Measurements from ENCODE around the gene CDK18.

The CDK18 gene

DNA sequence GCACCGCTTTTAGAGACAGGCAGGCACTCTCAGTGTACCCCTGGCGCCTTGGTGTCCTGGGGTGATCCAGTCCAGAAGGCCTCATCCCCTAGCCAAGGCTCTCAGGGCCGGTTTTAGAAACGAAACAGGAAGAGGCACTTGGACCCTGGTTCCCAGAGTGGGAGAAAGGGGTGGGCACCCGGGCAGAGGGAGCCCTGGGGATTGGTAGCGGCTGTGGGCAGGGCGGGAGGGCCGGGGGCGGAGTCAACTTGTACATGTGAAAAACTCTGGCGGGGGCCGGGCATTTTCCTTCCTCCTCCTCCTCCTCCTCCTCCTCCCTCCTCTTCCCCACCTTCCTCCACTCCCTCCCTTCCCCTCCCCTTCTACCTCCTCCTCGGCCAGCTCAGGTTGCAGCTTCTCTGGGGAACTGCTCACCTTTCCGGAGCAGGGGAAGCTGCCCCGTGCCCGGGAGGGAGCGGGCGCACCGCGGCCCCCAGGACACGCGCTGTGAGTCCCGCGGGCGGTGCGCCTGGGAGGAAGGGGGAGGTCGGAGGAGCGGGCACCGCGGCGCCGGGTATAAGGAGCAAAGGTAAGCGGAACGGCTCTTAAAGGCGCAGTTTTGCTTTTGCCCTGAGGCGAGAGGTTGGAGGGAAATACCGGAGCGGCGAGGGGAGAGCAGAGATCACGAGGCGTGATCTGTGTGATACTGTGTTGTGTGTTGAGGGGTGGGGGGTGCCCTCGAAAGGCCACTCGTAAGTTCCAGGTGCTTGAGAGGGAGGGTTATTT lies at the start of gene CDK18:
TSS of gene CDK18 (plus strand) at position 359 of the 765 bp plus-strand sequence. CDS start 18,499 bp downstream, outside the sequence.
- peak within 1 kb of the TSS; percentile 83 for H3K4me3 Mint-ChIP-seq
- no peaks in the 10 kb centered on the region for H3K36me3 Mint-ChIP-seq
- H3K27ac Mint-ChIP-seq = no peak within 1 kb of the TSS
- H3K27me3 Mint-ChIP-seq = no peaks in the 10 kb centered on the region
- no peaks in the 10 kb centered on the region for H3K9me3 Mint-ChIP-seq (ENCODE audit: low read depth)
- H3K4me1 Mint-ChIP-seq (ENCODE audit: low read depth) = peaks cover 14% of the 10 kb centered on the region

DNA sequence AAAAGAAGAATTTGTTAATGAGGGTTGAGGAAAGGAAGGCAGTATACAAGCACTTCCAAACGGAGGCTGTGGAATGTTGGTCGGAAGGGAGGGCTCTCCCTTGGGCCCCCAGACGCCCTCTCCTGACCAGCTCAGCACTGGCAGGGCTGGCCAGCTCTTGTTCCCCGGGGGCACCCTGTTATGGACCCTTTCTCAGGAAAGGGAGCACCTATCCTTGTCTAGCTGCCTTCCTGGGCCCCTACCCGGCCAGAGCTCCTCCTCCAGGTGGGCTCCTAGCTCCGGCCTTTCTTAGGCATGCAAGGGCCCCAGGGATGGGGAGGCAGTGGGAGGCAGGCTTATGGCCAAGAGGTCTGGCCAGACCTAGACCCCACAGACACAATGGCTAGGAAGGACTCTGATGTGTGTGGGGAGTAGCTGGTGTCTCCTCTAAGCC lies 49.5 kb upstream of the CDK18 start:
- H3K36me3 Mint-ChIP-seq = no peaks in the 10 kb centered on the region
- H3K27ac Mint-ChIP-seq = no peak overlapping the region
- H3K4me1 Mint-ChIP-seq (ENCODE audit: low read depth) = peaks cover 12% of the 10 kb centered on the region
- no peaks in the 10 kb centered on the region for H3K9me3 Mint-ChIP-seq (ENCODE audit: low read depth)
- H3K27me3 Mint-ChIP-seq = peaks cover 39% of the 10 kb centered on the region
- no peak overlapping the region for H3K4me3 Mint-ChIP-seq

GRCh38 chr1:205455581-205456382 lies 48.7 kb upstream of the CDK18 start, which contains the start of gene BLACAT1:
TSS of gene BLACAT1 (minus strand) at chr1:205456045.
- H3K4me3 Mint-ChIP-seq = peak within 1 kb of the TSS; percentile 86

GRCh38 chr1:205456383-205456867 lies 48.0 kb upstream of the CDK18 start:
- Mint-ChIP-seq H3K9me3 (ENCODE audit: low read depth) (no peaks in the 10 kb centered on the region), H3K27me3 (peaks cover 47% of the 10 kb centered on the region), H3K4me3 (peak overlapping the region; percentile 86), H3K27ac (no peak overlapping the region), H3K36me3 (no peaks in the 10 kb centered on the region), H3K4me1 (ENCODE audit: low read depth) (peaks cover 12% of the 10 kb centered on the region)

More at GRCh38 chr1:205455581-205456382, 48.7 kb upstream of the CDK18 start, which contains the start of gene BLACAT1:
- H3K4me1 Mint-ChIP-seq (ENCODE audit: low read depth) = peaks cover 12% of the 10 kb centered on the region
- peaks cover 43% of the 10 kb centered on the region for H3K27me3 Mint-ChIP-seq
- no peaks in the 10 kb centered on the region for H3K36me3 Mint-ChIP-seq
- H3K27ac Mint-ChIP-seq = no peak within 1 kb of the TSS
- H3K9me3 Mint-ChIP-seq (ENCODE audit: low read depth) = no peaks in the 10 kb centered on the region

DNA sequence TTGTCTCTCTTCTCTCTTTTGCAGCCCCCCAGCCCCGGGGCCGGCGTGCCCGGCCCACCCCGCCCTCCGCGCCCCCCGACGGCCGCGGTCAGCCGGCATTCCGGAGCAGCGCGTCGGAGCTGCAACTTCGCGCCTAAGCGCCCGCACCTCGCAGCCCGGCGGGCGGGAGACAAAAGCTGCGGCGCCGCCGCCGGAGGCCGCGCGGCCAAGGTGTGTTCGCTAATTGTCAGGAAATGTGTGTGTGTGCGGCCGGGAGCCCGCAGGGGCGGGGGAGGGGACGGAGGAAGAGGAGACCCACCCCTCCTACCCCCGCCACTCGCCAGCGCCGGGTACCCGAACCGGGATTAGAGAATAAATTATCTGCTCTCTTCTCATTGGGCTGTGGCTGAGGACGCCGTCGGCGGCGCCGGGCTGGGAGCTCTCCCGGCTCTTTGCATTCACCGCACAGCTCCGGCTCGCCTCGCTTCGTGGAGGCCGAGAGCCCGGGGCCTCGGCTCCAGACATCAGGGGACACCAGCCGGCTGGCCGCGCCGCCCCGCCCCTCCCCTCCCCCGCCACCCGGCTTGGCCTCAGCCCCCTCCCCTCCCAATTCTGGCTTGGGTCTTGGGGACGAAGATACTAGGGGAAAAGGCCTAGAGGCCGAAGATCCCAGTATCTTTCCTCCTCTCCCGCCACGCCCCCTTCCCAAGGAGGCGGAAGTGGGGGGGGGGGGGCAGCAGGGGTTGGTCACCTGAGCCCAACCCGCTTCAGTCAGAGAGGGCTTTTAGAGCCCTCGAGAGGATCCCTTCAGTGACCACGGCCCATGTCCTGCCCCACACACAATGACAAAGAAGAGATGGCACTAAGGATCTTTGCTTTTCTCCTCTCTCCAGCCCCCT lies 47.4 kb upstream of the CDK18 start:
- no peaks in the 10 kb centered on the region for H3K9me3 Mint-ChIP-seq (ENCODE audit: low read depth)
- H3K4me1 Mint-ChIP-seq (ENCODE audit: low read depth) = peaks cover 12% of the 10 kb centered on the region
- H3K36me3 Mint-ChIP-seq = no peaks in the 10 kb centered on the region
- peaks cover 48% of the 10 kb centered on the region for H3K27me3 Mint-ChIP-seq
- no peak overlapping the region for H3K27ac Mint-ChIP-seq
- peak overlapping the region; percentile 60 for H3K4me3 Mint-ChIP-seq

GRCh38 chr1:205458777-205459566 lies 45.5 kb upstream of the CDK18 start:
- no peak overlapping the region for H3K4me3 Mint-ChIP-seq
- no peaks in the 10 kb centered on the region for H3K36me3 Mint-ChIP-seq
- H3K27ac Mint-ChIP-seq = no peak overlapping the region
- peaks cover 12% of the 10 kb centered on the region for H3K4me1 Mint-ChIP-seq (ENCODE audit: low read depth)
- no peaks in the 10 kb centered on the region for H3K9me3 Mint-ChIP-seq (ENCODE audit: low read depth)
- peaks cover 38% of the 10 kb centered on the region for H3K27me3 Mint-ChIP-seq

GRCh38 chr1:205465392-205465791 lies 39.1 kb upstream of the CDK18 start:
- no peaks in the 10 kb centered on the region for H3K9me3 Mint-ChIP-seq (ENCODE audit: low read depth)
- peaks cover 11% of the 10 kb centered on the region for H3K27me3 Mint-ChIP-seq
- no peak overlapping the region for H3K4me3 Mint-ChIP-seq
- H3K4me1 Mint-ChIP-seq (ENCODE audit: low read depth) = no peaks in the 10 kb centered on the region
- H3K36me3 Mint-ChIP-seq = no peaks in the 10 kb centered on the region
- no peak overlapping the region for H3K27ac Mint-ChIP-seq

DNA sequence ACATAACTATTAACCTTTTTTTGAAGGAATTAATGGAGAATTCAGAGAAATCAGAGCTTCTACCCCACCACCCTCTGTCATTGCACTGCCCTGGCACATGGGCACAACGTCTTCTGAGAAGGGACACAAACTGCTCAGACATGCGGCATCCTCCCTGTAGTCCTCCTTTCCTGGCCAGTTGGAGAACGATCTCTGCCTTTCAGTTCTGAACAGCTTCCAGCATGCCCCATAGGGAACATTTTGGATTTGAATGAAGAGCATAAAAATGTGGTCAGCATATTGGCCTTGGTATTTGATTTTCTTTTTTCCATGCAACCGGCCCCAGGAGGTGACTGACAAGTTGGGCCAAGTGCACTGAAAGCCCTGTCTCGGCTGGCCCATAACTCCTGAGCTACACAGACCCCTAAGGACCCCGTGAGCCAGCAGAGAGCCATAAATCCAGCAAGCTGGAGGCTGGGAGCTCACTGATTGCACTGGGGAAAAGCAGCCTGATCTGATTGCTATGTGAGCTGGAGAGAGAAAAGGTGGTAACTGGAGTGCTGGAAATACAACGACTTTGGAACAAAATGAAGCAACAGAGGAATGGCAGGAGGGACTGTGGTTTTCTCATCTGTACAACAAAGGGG lies 37.8 kb upstream of the CDK18 start:
- Mint-ChIP-seq H3K27me3 (peaks cover 7% of the 10 kb centered on the region), H3K4me3 (no peak overlapping the region), H3K9me3 (ENCODE audit: low read depth) (no peaks in the 10 kb centered on the region), H3K4me1 (ENCODE audit: low read depth) (no peaks in the 10 kb centered on the region), H3K27ac (no peak overlapping the region), H3K36me3 (no peaks in the 10 kb centered on the region)

DNA sequence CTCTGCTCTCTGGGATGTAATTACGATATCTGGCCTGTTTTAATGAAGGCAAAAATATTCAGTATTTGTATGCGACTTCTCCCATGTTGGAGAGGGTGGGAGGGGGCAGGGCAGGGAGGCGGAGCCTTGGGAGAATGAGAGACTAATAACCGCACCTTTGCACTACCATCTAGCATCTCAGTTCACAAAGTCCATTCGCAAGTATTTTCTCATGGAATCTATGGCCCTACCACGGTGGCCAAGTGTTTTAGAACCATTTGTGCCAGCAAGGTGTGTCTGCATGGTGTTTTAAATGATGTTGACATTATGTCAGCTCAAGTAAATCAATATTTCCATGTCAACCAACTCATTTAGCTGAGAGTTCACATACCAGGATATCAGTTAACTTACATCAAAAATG lies 34.3 kb upstream of the CDK18 start:
- H3K9me3 Mint-ChIP-seq (ENCODE audit: low read depth) = peaks cover 6% of the 10 kb centered on the region
- peaks cover 6% of the 10 kb centered on the region for H3K36me3 Mint-ChIP-seq
- H3K4me3 Mint-ChIP-seq = no peak overlapping the region
- H3K27me3 Mint-ChIP-seq = peaks cover 25% of the 10 kb centered on the region
- H3K4me1 Mint-ChIP-seq (ENCODE audit: low read depth) = peaks cover 8% of the 10 kb centered on the region
- no peak overlapping the region for H3K27ac Mint-ChIP-seq

DNA sequence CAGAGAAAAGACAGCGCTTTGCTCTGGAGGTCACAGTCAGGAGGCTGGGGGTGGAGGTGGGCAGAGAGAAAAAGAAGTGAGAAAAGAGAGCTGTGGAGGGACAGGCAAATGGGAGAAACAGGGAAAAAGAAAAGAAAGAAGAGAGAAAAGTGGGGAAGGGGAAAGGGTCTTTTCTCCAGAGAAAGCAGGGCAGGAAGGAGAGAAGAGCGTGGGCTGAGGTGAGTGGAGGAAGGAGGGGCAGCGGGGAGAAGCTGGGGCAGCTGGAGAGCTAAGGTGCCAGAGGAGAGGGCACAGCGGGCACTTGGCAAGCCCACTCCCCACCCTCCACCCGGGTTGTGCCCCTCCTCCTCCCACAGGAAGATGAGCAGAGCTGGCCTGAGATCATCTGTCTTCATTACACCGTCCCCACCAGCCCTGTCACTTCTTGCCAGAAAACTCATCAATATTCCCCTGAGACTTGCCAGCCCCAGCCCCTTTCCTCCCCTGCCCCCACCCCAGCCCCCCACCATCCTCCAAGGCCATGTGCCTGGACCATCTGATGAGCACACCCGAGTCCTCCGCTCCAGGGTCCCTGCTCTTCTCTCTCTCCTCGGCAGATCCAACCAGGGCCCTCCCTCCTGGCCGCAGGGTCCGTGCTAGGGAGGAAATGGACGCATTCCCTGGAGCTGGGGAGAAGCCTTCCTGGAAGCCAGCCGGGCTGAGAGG lies 31.6 kb upstream of the CDK18 start:
- H3K27ac Mint-ChIP-seq = no peak overlapping the region
- peaks cover 16% of the 10 kb centered on the region for H3K9me3 Mint-ChIP-seq (ENCODE audit: low read depth)
- H3K4me3 Mint-ChIP-seq = no peak overlapping the region
- peaks cover 7% of the 10 kb centered on the region for H3K36me3 Mint-ChIP-seq
- H3K27me3 Mint-ChIP-seq = peaks cover 26% of the 10 kb centered on the region
- peaks cover 8% of the 10 kb centered on the region for H3K4me1 Mint-ChIP-seq (ENCODE audit: low read depth)

DNA sequence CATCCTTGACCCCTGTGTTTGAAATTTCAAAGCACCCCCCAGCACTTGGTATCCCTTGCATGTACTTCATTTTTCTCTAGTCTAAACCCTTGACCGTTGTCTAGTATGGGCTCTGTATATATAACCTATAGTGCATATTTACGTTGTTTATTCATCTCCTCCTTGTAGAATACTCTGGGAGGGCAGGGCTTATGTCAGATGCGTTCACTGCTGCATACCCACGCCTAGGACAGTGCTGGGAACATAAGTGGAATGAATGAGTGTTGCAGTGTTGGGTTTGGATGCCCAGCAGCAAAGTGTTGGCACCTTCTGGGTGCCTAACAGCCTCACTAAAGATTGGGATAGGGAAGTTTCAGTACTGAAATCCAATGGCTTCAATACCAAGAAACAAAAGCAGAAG lies 31.0 kb upstream of the CDK18 start:
- Mint-ChIP-seq H3K36me3 (peaks cover 7% of the 10 kb centered on the region), H3K9me3 (ENCODE audit: low read depth) (peaks cover 16% of the 10 kb centered on the region), H3K27ac (no peak overlapping the region), H3K4me3 (no peak overlapping the region), H3K4me1 (ENCODE audit: low read depth) (peaks cover 8% of the 10 kb centered on the region), H3K27me3 (peaks cover 26% of the 10 kb centered on the region)

- Mint-ChIP-seq H3K4me1 (ENCODE audit: low read depth) (peaks cover 8% of the 10 kb centered on the region), H3K27me3 (peaks cover 26% of the 10 kb centered on the region), H3K9me3 (ENCODE audit: low read depth) (peaks cover 16% of the 10 kb centered on the region), H3K36me3 (peaks cover 7% of the 10 kb centered on the region), H3K4me3 (no peak overlapping the region), H3K27ac (no peak overlapping the region)
Observed at GRCh38 chr1:205473966-205474365, 30.5 kb upstream of the CDK18 start.

DNA sequence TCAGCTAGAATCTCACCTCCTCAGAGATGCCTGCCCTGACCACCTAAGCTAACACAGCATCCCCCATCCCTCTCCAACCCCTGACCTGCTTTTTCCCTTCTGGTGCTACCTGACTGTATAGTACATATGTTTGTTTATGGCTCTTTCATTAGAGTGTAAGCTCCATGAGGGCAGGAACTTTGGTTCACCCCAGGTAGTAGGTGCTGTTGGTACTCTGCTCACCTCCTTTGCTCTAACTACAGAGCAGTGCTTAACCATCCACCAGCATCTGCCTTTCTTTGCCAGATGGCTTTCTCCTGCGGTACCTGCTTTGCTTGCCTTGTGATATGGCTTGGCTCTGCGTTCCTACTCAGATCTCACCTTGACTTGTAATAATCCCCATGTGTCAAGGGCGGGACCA lies 29.9 kb upstream of the CDK18 start:
- Mint-ChIP-seq H3K9me3 (ENCODE audit: low read depth) (peaks cover 16% of the 10 kb centered on the region), H3K27me3 (peaks cover 26% of the 10 kb centered on the region), H3K4me3 (no peak overlapping the region), H3K27ac (no peak overlapping the region), H3K36me3 (peaks cover 7% of the 10 kb centered on the region), H3K4me1 (ENCODE audit: low read depth) (peaks cover 9% of the 10 kb centered on the region)

Measured in activated naive CD8-positive, alpha-beta T cell (primary cell).